Neural crest cell (in vitro differentiated cells): ENCODE measurements around the gene NHSL1. TPM values are rescaled to one million over a fixed set of nuclear protein-coding genes. Genes with fewer than 3 reads are reported as not detected.

Experiments
- DNase-seq: peaks from one replicate; pipeline ENCODE4 v3.0.0; 2021; ENCODE audit warnings: low read depth, mixed read lengths, low spot score
- H3K27ac Mint-ChIP-seq: one replicate; pipeline ENCODE4 v1.8.0; 2021; ENCODE audit warnings: mild to moderate bottlenecking, mixed read lengths; ENCODE audit not compliant: unreplicated experiment
- H3K27me3 Mint-ChIP-seq: 2 replicates; pipeline ENCODE4 v1.8.0; 2021; ENCODE audit warnings: low read depth, mild to moderate bottlenecking, mixed read lengths
- H3K36me3 Mint-ChIP-seq: 2 replicates; pipeline ENCODE4 v1.8.0; 2021; ENCODE audit warnings: low read depth, mild to moderate bottlenecking, mixed read lengths
- H3K4me1 Mint-ChIP-seq: 2 replicates; pipeline ENCODE4 v1.8.0; 2021; ENCODE audit warnings: mixed read lengths
- H3K4me3 Mint-ChIP-seq: one replicate; pipeline ENCODE4 v1.8.0; 2021; ENCODE audit warnings: mild to moderate bottlenecking, mixed read lengths
- H3K9me3 Mint-ChIP-seq: 2 replicates; pipeline ENCODE4 v1.8.0; 2021; ENCODE audit warnings: mixed read lengths
- CTCF ChIP-seq: fragments of 200-600 bp; sonication (generic); conservative IDR thresholded peaks from 2 replicates; pipeline ENCODE4 v1.5.0; 2021; ENCODE audit warnings: antibody characterized with exemption, mild to moderate bottlenecking
- total RNA-seq: library from RNA; stranded (reverse); gene quantifications from 2 replicates; pipeline ENCODE4 v1.2.1, GENCODE V29; 2021

NHSL1 gene
- total RNA-seq, 1 donor from 2014 or later = 54.7 TPM

- no peaks in the 10 kb centered on the region for H3K4me1 Mint-ChIP-seq
- no peaks in the 10 kb centered on the region for H3K27me3 Mint-ChIP-seq
- peaks cover 14% of the 10 kb centered on the region for H3K36me3 Mint-ChIP-seq
- H3K9me3 Mint-ChIP-seq = peaks cover 2% of the 10 kb centered on the region
- no peak for TF ChIP-seq CTCF
- DNase-seq = no peak
- H3K27ac Mint-ChIP-seq = no peak overlapping the region
- H3K4me3 Mint-ChIP-seq = no peak overlapping the region
These were observed 42.9 kb downstream of the NHSL1 start for GRCh38 chr6:138456401-138456790.

- Mint-ChIP-seq H3K4me3 (no peak overlapping the region), H3K27me3 (no peaks in the 10 kb centered on the region), H3K9me3 (peaks cover 2% of the 10 kb centered on the region), H3K27ac (no peak overlapping the region), H3K4me1 (peaks cover 3% of the 10 kb centered on the region), H3K36me3 (peaks cover 11% of the 10 kb centered on the region)
- no peak for DNase-seq
- TF ChIP-seq CTCF = no peak
These were observed 43.4 kb downstream of the NHSL1 start for GRCh38 chr6:138455746-138456400.

GRCh38 chr6:138454981-138455706 lies 44.1 kb downstream of the NHSL1 start:
- Mint-ChIP-seq H3K4me1 (peaks cover 11% of the 10 kb centered on the region), H3K36me3 (peaks cover 8% of the 10 kb centered on the region), H3K9me3 (peaks cover 2% of the 10 kb centered on the region), H3K4me3 (no peak overlapping the region), H3K27ac (no peak overlapping the region), H3K27me3 (no peaks in the 10 kb centered on the region)
- no peak for DNase-seq
- TF ChIP-seq CTCF = no peak

- H3K4me3 Mint-ChIP-seq = no peak overlapping the region
- no peak for DNase-seq
- H3K4me1 Mint-ChIP-seq = peaks cover 12% of the 10 kb centered on the region
- peaks cover 2% of the 10 kb centered on the region for H3K36me3 Mint-ChIP-seq
- H3K9me3 Mint-ChIP-seq = no peaks in the 10 kb centered on the region
- peak overlapping the region; percentile 8 for H3K27ac Mint-ChIP-seq
- TF ChIP-seq CTCF = no peak
- H3K27me3 Mint-ChIP-seq = no peaks in the 10 kb centered on the region
These were observed 48.3 kb downstream of the NHSL1 start for GRCh38 chr6:138451043-138451442.

- Mint-ChIP-seq H3K27ac (no peak overlapping the region), H3K36me3 (peaks cover 2% of the 10 kb centered on the region), H3K4me1 (peaks cover 12% of the 10 kb centered on the region), H3K4me3 (no peak overlapping the region), H3K9me3 (no peaks in the 10 kb centered on the region), H3K27me3 (no peaks in the 10 kb centered on the region)
- no peak for DNase-seq
- TF ChIP-seq CTCF = no peak
These were observed 48.8 kb downstream of the NHSL1 start for GRCh38 chr6:138450445-138450844.
